Mesothelial cell of epicardium (in vitro differentiated cells): ENCODE measurements around the gene SHROOM3. TPM values are rescaled to one million over a fixed set of nuclear protein-coding genes. Genes with fewer than 3 reads are reported as not detected.
A peak's percentile ranks its signal among the peaks of the same experiment; 100 is the strongest.

ENCODE experiments used
- DNase-seq, 2 experiments: peaks; one replicate each; pipeline ENCODE4 v3.0.0; 2021; ENCODE audit warnings: low spot score in 2 of 2; ENCODE audit not compliant: unreplicated experiment in 2 of 2
- H3K27ac Mint-ChIP-seq: 2 replicates; pipeline ENCODE4 v1.8.0; 2021; ENCODE audit warnings: mixed read lengths
- H3K27me3 Mint-ChIP-seq: 2 replicates; pipeline ENCODE4 v1.8.0; 2021; ENCODE audit warnings: low read depth, mixed read lengths
- H3K36me3 Mint-ChIP-seq: 2 replicates; pipeline ENCODE4 v1.8.0; 2021; ENCODE audit warnings: mixed read lengths
- H3K4me1 Mint-ChIP-seq: 2 replicates; pipeline ENCODE4 v1.8.0; 2021; ENCODE audit warnings: mixed read lengths
- H3K4me3 Mint-ChIP-seq: 2 replicates; pipeline ENCODE4 v1.8.0; 2021; ENCODE audit warnings: mild to moderate bottlenecking, moderate library complexity, mixed read lengths
- H3K9me3 Mint-ChIP-seq: 2 replicates; pipeline ENCODE4 v1.8.0; 2021; ENCODE audit warnings: mixed read lengths
- total RNA-seq: library from RNA; stranded (reverse); gene quantifications from 3 replicates; pipeline ENCODE4 v1.2.1, GENCODE V29; 2021
- TF ChIP-seq, protein P1 (sequence below): fragments of 200-600 bp; sonication (generic); IDR thresholded peaks from one replicate; pipeline ENCODE4 v1.5.0; 2021; ENCODE audit warnings: antibody characterized with exemption; ENCODE audit not compliant: unreplicated experiment

Gene SHROOM3
- total RNA-seq, 1 donor from 2014 or later, result 62.7 TPM

DNA sequence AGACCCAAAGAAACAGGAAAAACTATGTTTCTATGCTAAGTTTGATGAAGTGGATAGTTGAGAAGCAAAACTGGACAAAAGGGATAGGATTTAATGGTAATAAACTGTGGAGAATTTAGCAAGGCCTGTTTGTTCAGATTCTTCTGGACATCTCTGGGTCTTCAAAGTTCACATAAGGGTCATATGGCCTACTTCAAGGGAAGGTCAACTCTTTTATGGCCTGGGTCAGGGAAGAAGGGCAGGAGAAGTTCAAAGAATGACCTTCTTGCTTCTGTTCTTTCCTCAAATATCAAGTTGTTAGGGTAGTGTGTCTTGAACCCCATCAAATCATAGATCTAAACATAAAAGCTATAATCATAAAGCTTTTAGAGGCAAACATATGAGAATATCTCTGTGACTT lies 360.2 kb downstream of the SHROOM3 start:
- TF ChIP-seq, protein P1, sequence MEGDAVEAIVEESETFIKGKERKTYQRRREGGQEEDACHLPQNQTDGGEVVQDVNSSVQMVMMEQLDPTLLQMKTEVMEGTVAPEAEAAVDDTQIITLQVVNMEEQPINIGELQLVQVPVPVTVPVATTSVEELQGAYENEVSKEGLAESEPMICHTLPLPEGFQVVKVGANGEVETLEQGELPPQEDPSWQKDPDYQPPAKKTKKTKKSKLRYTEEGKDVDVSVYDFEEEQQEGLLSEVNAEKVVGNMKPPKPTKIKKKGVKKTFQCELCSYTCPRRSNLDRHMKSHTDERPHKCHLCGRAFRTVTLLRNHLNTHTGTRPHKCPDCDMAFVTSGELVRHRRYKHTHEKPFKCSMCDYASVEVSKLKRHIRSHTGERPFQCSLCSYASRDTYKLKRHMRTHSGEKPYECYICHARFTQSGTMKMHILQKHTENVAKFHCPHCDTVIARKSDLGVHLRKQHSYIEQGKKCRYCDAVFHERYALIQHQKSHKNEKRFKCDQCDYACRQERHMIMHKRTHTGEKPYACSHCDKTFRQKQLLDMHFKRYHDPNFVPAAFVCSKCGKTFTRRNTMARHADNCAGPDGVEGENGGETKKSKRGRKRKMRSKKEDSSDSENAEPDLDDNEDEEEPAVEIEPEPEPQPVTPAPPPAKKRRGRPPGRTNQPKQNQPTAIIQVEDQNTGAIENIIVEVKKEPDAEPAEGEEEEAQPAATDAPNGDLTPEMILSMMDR, result no peak
- H3K27me3 Mint-ChIP-seq, result no peaks in the 10 kb centered on the region
- H3K36me3 Mint-ChIP-seq, result peaks cover under 1% of the 10 kb centered on the region
- no peak overlapping the region for H3K27ac Mint-ChIP-seq
- H3K4me1 Mint-ChIP-seq, result peaks cover 2% of the 10 kb centered on the region
- H3K9me3 Mint-ChIP-seq, result peaks cover 20% of the 10 kb centered on the region
- no peak for DNase-seq
- no peak overlapping the region for H3K4me3 Mint-ChIP-seq

DNA sequence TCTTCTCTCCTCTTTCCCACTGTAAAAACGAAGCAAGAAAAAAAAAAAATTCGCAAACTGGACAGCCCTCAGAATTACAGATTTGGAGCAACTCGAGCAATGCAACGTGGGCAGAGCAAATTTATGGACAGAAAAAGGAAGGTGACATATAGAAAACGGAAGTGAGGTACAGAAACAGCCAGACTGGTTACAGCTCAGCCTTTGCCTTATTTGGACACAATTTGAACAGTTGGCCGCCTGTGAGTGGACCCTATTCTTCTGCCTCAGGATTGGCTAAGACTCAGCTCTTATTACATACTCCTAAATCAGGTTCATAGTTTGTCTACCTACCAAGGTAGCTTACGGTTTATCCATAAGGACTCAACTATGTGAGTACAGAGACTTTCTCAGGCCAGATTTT lies 364.1 kb downstream of the SHROOM3 start:
- peak overlapping the region; percentile 82 for H3K27ac Mint-ChIP-seq
- no peak overlapping the region for H3K4me3 Mint-ChIP-seq
- TF ChIP-seq, protein P1, result no peak
- H3K36me3 Mint-ChIP-seq, result no peaks in the 10 kb centered on the region
- no peak for DNase-seq
- peaks cover 28% of the 10 kb centered on the region for H3K4me1 Mint-ChIP-seq
- peaks cover 6% of the 10 kb centered on the region for H3K9me3 Mint-ChIP-seq
- H3K27me3 Mint-ChIP-seq, result no peaks in the 10 kb centered on the region

DNA sequence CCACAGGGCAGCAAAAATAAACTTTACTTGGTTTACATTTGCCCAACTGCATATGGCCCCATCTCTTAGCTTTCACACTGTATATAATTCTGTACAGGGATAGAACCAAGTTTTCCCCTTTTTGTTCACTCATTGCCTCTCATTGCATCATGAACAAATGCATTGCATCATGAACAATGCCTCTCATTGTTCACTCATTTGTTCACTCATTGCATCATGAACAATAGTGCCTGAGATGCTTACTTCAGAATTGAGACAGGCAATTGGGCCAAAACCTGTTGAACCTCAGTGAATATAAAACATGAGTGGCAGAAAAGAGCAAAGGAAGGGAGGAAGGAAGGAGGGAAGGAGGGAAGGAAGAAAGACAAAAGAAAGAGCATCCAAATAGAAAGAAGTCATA lies 364.7 kb downstream of the SHROOM3 start:
- TF ChIP-seq, protein P1, result no peak
- no peak for DNase-seq
- Mint-ChIP-seq H3K4me3 (no peak overlapping the region), H3K4me1 (peaks cover 34% of the 10 kb centered on the region), H3K36me3 (no peaks in the 10 kb centered on the region), H3K9me3 (peaks cover 6% of the 10 kb centered on the region), H3K27me3 (no peaks in the 10 kb centered on the region), H3K27ac (no peak overlapping the region)

DNA sequence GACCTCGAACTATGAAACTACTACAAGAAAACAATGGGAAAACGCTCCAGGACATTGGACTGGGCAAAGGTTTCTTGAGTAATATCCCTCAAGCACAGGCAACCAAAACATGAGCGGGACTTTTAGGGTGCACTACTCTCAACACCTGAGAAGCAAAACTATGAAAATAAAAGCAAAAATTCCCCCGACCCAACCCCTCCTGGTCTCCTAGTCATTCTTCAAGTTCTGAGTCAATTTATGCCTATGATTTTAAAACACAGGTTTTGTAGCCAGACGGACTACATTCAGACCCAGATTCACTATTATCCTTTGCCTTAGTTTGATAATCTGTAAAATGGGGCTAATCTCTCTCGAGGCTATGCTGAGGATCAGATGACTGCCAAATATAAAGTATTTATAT lies 365.9 kb downstream of the SHROOM3 start:
- DNase-seq, result no peak
- Mint-ChIP-seq H3K4me3 (no peak overlapping the region), H3K27me3 (no peaks in the 10 kb centered on the region), H3K4me1 (peaks cover 34% of the 10 kb centered on the region), H3K36me3 (no peaks in the 10 kb centered on the region), H3K27ac (no peak overlapping the region), H3K9me3 (no peaks in the 10 kb centered on the region)
- TF ChIP-seq, protein P1, result no peak

DNA sequence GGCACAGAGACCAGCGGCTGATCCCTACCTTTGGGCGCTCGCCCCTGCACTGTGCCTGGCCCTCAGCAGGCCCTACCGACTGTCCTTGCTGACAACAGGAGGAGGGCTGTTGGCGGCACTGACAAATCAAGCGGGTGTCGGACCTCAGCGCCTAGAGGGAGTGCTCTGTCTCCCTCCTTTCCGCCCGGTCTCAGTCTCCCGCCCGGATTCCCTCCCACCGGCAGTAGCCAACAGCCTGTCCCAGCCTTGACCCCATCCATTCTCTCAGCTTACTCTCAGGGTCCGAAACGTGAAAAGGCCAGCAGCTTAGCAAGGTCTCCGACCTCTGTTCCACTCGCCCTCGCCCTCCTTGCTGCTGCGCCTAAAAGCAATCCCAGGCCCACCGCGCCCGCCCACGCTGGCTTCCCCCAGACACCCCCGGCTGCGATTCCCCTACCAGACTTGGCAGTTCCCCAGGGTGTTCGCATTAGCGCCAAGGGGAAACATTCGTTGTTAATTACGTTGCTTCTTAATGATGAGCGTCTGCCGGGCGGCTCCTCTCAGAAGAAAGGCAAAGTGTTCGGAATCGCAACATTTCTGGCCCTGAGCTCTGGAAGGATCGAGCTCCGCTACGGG lies 366.7 kb downstream of the SHROOM3 start:
- H3K27ac Mint-ChIP-seq, result peak overlapping the region; percentile 94
- DNase-seq, result peak in 1 of 2 experiments; percentile 51
- TF ChIP-seq, protein P1, result no peak

More for the DNA sequence above, 366.7 kb downstream of the SHROOM3 start:
- Mint-ChIP-seq H3K4me1 (peaks cover 34% of the 10 kb centered on the region), H3K4me3 (peak overlapping the region; percentile 59), H3K9me3 (peaks cover 5% of the 10 kb centered on the region), H3K27me3 (no peaks in the 10 kb centered on the region), H3K36me3 (peaks cover 3% of the 10 kb centered on the region)
